Activated CD8-positive, alpha-beta memory T cell treated with anti-CD3 and anti-CD28 coated beads, Interleukin-2, amount 50 U/mL, for 1 hour (primary cell): ENCODE results near the gene GRAMD4.

Source experiments
- DNase-seq: peaks from one replicate; pipeline ENCODE4 v3.0.0-alpha.2; 2020; ENCODE audit errors: extremely low read depth

Gene GRAMD4

DNA sequence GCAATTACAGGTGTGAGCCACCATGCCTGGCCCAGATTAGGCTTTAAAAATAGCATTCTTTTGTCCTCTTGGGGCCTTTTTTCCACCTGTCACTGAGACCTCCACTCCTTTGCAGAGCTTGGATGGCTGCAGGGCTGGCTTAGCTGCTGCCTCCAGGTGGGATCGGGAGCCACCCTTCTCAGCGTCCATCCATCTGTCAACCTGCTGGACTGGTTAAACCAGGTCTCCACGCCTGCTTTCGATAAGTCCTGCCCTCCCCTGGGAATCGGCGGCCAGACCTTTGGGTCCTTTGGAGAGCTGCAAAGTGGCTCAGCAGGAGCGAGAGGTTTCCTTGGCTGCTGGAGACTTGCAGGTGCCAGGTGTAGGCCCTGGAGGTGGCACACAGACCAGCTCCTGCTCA lies 23.4 kb upstream of the GRAMD4 start:
- DNase-seq = no peak

DNA sequence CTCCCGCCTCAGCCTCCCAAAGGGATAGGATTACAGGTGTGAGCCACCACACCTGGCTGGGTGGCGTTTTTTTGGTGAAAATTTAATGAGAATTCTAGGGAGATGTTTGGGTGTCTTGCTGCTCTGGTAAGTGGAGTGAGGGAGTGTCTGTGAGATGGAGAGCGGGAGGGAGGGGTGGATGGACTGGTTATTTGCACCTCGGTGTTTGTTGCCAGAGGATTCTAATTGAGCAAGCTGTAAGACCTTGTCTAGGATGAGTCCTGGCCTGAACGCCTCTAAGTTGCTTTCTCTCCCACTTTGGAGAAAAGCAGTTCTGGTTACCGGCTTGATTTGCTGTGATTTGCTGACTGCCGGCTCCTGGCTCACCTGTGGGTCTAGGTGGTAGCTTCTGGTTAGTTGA lies 22.0 kb upstream of the GRAMD4 start:
- DNase-seq = no peak

DNA sequence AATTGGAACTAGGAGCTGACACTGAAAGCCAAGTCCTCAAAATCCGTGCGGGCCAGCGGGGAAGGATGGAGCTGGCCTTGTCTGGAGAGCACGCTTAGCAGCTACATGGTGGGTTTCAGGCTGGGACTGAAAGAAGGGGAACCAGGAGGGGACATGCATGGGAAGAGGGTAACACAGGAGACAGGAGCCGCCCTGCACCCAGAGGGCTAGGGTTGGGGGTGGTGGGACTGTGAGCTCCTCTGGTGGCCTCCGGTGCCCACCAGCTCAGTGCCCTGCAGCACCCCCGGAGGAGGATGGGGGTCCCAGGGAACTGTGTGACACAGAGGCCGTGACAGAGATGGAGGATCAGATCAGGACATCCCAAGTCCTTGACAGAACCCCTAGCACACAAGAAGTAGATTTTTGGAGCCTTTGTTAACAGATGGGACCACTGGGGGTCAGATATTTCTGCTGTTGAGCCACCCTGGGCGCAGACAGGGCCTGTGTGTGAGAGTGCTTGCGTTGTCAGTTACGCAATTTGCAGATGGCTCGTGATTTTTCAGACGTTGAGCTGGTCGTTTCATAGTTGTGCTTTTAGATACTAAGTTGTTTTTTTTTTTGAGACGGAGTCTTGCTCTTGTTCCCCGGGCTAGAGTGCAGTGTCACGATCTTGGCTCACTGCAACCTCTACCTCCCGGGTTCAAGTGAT lies 21.3 kb upstream of the GRAMD4 start:
- no peak for DNase-seq

DNA sequence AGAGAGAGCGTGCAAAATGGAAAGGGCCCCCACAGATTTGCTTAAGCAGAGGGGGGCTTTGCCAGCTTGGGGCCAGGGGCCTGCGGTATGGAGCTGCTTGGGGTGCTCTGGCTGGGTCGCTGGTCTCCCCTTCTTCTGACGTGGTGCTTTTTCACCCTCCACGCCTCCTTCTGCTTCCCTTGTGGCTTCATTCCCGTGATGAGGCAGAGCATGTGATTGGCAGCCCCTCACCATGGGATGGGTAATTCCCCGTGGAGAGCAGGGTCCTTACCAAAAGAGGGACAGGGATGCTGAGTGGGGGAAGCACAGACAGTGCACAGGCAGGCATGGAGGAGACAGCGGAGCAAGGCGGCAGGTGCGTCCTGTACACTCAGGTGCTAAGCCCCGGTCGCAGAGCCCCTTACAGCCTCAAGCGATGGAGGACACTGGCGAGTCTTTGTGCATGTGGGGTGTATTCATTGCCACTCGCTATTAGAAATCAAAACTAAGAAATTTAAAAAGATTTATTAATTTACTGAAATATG lies 19.9 kb upstream of the GRAMD4 start:
- no peak for DNase-seq

DNA sequence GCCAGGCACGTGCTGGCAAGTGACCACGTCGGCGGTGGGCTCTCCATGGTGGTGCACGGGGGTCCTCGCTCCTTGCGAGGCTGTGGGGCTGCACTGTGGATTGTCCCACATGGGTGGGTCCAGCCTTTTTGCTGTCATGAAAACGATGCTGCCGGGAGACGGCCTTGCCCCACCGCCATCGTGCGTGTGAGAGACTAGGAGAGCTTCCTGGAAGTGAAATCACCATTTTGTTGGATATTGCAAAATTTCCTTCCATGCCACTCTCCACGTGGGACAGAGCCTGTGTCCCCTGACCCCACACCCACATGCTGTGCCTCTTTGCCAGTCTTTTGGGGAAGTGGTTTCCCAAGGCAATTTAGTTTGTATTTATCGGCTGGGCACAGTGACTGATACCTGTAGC lies 18.2 kb upstream of the GRAMD4 start:
- DNase-seq = no peak

DNA sequence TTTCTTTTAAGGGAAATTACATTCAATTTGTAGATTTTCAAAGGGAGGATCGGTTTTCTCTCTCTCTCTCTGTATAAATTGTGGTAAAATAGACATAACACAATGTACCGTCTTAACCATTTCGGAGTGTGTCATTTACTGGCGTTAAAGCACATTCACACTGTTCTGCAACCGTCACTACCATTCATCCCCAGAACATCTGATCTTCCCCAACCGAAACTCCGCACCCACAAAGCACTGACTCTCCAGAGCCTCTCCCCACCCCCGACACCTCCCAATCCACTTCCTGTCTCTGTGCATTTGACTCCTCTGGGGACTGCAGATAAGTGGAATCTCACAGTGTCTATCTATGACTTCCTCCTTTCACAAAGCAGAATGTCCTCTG lies 15.9 kb upstream of the GRAMD4 start:
- DNase-seq = no peak

DNA sequence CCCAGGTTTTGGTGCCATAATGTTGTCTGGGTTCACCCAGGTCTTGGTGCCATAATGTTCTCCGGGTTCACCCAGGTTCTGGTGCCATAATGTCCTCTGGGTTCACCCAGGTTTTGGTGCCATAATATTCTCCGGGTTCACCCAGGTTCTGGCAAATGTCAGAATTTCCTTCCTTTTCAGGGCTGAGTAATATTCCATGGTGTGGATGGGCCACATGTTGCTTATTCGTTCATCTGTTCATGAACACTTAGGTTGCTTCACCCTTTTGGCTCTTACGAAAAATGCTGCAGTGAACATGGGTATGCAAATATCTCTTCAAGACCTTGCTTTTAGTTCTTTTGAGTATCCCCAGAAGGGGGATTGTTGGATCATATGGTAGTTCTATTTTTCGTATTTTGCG lies 15.1 kb upstream of the GRAMD4 start:
- DNase-seq = no peak

DNA sequence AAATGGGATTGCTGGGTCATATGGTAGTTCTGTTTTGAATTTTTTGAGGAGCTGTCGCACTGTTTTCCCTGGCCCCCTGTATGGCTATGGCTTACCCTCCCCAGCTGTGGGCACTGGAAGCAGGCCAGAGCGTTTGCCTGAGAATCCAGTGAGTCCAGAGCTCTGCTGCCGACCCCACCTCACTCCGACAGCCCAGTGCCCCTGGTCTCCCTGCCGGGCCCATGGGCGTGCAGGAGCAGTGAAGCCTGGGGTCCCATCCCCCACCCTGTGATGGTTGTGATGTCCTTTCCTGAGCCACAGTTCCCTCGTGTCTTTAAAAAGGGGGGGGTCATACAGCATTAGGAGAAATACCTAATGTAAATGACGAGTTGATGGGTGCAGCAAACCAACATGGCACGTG lies 13.3 kb upstream of the GRAMD4 start:
- no peak for DNase-seq

DNA sequence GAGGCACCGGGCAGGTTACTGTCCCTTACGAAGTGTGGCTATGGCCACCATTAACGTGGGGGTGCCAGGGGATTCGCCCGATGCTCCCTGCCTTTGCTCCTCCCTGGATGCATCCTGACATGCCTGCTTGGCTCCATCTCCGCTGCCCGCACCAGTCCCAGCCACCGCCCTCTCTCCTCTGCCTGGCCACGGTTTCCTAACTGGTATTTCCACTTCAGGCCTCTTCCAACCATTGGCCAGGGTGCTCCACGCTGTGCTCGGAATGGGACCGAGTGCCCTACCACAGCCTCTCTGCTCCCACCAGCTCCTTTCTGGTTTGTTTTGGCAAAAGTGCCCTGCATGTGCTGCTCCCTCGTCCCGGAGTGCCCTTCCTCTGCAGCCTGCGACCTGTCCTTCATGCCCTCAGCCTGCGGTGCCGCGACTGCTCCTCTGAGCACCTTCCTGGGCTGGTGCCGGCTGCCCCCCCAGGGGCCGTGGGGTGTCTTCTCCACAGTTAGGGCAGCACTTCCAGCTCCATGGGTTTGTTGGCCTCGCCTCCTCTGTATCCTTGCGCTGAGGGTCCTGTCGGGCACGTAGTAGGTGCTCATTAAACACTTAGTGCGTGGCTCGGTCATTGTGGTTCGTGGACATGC lies 12.6 kb upstream of the GRAMD4 start:
- no peak for DNase-seq

DNA sequence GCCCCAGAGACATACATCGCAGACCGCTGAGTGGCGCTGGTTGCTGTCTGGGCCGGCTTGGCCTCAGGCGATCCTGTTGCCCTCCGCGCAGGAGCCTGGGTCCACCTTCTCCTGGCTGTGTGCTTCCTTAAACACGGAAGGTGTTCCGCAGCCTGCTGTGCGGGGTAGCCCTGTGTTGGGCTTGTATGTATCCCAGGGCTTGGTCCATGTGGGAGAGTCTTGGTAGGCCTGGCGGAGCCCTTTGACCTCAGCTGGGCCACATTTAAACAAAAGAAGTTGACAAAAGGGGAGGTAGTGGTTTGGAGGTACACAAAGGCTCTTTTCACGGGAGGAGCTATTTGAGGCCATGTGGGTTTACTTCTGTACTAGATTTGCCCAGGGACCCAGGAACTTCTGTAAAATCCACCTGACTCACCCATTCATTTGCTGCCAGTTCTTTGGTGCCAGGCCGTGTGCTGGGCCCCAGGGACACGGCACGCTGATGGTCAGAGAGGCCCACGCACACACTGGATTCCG lies 11.0 kb upstream of the GRAMD4 start:
- no peak for DNase-seq

DNA sequence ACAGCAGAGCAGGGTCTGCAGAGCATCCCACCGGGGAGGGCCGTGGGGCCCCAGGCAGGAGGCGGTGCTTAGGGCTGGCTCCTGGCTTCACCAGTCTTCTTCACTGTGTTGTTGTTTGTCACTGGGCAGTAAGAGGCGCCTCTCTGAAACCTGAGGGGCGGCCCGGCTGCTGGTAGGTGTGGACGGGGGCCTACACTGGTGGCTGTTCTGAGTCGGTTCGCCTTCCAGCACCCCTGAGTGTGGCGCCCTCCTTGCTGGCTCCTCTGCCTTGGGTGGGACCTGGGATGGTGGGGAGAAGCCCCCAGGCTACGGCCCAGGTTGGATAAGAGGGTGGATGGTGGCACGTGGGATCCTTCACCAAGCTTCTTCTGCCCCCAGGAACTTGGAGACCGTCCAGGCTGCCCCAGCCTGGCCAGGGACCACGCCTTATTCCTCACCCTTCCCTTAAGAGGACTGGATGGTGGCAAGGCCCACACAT lies 10.4 kb upstream of the GRAMD4 start:
- no peak for DNase-seq

DNA sequence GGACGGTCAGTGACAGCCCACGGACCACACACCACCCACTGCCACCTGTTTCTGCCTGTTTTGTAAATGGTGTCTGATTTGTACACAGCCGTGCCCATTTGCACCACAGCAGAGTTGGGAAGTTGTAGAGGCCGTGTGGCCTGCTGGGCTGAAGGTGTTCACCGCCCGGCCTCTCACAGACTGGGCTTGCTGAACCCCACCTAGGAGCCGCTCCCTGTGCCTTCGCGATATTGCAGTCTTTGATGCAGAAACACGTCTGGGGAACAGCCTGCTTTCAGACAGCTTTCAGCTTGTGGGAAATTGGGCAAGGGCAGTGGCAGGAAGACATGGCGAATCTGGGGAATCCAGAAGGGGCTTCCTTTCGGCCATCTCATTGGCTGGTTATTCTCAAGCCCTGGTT lies 9.8 kb upstream of the GRAMD4 start:
- no peak for DNase-seq

DNA sequence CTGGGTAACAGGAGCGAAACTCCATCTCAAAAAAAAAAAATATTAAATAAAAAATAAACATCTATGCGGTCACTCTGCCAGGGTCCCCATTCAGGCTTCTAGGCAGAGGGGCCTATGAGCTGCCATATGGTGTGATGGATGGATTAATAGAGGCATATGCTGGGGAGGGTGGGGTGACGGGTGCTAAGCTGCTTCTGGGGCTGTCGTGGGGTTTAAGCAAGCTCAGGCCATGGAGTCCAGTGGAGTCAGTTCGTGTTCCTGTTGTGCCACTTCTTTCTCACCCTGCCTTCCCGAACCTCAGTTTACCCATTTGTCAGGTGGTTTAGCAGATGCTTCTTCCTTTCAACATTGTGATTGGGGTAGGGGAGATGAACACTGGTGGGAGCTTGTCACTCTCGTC lies 9.0 kb upstream of the GRAMD4 start:
- DNase-seq = no peak

DNA sequence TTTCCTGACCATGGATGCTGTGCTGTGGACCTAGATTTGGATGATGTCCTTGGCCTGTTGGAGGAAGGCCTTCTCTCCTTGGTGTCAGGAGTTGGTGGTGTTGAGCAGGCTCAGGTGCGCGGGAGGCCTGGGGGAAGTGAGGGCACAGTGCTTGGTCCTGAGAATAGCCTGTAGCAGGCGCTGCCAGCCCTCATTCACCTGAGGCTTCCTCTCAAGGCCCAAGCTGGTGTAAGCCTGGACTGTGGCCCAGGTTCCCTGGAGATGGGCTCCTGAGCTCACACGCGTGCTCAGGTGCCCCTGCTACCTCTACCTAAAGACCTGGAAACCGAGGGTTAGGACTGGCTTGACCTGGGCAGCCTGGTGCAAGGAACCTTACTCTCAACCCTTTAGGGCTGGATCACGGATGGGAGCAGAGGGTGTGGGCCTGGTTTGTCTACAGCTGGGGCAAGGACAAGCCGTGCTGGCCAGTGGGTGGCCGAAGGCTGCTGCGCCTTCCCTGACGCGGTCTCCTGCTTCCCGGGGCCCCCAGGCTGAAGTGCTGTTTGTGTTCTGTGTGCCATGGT lies 7.8 kb upstream of the GRAMD4 start:
- no peak for DNase-seq

DNA sequence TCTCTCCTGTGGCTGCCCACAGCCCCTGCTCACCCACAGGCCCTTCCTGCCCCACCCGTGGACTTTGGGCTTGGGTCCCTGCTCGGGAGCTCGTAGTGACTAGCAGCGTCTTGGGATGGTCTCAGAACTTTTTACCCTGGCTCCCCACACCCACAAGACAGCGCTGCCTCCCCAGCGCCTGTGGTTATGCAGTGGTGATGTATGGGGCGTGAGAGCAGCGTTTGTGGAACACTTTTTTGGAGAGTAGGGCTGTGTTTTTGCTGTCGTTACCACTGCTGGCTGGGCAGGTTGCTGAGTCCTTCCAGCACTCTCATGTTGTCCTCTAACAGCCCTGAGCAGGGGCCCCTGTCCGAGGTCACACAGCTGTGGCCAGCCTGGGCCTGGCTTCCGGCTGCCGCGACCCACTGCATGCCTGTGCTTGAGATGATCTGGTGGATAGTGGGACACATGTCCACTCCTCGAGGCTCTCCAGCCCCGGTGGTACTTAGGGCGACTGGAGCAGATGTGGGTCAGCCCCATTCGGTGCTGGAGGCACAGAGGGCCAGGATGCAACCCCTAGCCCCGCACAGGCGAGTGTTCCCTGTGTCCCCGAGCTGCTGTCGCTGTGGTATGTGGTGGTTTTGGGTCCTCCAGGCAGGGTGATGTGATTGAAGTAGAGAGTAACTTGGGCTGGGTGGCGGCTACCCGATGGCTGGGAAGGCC lies 7.1 kb upstream of the GRAMD4 start:
- peak; percentile 29 for DNase-seq

DNA sequence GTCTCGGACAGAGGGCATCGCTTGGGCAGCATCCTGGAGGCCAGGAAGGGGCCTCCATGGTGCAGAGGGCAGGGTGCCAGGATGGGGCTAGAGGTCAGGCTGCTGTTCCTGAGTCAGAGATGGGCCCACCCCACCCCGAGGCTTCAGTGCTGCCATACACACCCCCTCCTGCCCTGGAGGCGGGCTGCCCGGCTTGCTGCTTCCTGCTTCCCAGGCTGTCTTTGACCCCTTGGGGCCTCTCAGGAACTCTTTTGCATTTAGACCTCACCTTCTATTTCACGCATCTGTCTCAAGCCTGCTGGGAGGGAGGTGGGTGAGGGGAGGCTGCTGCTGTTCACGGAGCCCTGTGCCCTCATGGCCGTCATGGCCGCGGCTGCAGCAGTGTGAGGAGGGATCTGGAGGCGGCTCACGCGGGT lies 6.6 kb upstream of the GRAMD4 start:
- DNase-seq = no peak

DNA sequence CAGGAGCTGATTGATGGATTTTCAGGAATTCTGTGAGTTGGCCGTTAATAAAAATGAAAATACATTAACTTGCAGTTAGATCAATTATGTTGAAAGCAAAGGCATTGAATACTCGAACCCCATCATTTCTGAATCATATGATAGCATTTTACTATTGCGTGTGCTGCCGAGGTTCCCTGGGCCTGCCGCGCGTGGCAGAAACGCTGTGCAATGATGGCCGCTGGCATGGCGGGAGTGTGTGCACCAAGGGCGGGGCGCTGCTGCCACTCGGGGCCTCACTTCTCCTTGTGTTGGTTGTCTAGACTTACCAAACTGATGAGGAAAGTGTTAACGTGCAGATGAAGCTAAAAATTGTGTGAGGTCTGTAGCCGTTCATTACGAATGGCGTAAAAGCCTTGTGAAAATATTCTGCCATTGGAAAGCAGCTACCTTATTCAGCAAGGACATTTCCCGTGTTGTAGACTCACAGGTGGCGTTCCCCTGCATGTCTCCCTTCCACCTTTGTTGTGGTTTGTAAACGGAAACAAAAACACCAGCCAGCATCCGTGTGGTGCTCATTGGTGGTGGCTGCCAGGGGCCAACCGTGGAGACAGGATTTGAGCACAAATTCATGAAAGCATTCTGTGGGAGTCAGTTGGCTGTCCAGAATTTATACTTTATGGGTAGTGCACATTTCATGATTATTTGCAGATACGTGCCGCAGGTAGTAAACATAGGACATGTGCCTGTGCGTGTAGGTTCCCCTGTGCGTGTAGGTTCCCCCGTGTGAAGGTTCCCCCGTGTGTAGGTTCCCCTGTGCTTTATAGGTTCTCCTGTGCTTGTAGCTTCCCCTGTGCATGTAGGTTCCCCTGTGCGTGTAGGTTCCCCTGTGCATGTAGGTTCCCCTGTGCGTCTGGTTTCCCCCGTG lies 5.9 kb upstream of the GRAMD4 start:
- peak; percentile 38 for DNase-seq

DNA sequence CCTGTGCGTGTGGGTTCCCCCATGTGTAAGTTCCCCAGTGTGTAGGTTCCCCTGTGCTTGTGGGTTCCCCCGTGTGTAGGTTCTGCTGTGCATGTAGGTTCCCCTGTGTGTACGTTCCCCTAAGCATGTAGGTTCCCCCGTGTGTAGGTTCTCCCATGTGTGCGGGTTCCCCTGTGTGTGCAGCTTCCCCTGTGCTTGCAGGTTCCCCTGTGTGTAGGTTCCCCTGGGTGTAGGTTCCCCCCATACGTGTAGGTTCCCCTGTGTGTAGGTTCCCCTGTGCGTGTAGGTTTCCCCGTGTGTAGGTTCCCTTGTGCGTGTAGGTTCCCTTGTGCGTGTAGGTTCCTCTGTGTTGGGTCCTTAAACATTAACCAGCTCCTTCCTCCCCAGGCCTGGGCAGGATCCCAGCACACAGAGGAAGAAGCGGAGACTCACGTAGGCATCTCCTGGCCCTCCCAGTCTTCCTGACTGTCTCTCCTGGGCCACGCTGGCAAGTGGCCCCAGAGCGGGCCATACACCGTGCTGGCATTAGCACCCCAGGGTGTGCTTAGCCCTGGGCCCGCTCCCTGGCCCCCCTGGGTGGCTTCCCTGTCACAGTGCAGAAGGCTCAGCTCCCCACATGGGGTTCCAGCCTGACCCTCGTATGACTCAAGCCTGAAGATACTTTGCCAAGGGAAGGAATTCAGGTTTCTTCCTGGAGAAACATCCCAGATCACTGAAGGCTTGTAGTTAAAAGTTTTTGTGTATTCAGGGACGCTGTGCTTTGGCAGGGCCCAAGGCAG lies 2.8 kb upstream of the GRAMD4 start:
- DNase-seq = no peak

DNA sequence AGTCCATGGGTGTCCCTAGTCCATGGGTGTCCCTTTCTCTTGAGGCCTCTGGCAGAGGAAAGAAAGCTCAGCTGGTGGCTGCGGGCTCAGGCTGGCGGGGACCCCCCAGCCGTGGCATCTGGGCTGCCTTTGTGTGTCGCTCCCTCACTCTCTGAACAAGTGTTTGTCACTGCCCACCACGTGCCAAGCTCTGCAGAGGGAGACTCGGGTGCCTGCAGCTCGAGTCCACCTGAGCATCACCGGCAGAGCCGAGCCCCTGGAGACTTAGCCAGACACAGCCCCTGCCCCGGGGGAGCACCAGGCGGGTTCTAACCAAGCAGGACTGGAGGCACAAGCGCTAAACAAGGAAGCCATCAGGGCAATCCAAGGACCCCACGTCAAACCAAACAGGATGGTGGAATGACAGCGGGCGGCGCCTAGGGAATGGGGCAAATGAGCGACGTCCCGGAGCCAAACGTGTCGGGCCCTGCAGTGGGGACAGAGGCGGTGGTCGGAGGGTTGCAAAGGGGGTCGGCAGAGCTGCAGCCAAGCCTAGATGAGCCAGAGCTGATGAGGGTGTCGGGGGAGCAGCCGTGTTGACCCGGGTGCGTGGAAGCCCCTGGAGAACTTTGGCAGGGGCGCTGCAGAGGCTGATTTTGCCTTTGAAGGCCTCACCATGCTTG lies 2.1 kb upstream of the GRAMD4 start:
- no peak for DNase-seq

DNA sequence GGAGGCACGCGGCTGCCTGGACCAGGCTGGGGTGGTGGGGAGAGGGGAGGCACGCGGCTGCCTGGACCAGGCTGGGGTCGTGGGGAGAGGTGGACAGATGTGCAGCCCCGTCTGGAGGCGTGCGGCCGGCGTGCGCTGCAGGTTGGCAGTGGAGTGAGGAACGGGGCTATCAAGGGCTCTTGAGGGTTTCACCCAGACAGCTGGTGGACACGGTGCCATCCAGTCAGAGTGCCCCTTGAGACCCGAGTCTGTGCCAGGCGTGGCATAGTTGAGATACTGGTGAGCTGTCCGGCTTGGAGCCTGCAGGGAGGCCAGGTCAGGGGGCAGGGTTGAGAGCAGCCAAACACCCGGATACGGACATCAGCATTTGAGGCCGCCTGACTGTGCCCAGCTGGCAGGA lies 1.5 kb upstream of the GRAMD4 start:
- DNase-seq = no peak
